Neutrophil (primary cell): ENCODE data around the gene ELL.

Experiments used
- H3K27ac ChIP-seq: fragments of 200-600 bp; sonication (generic); 2 replicates; pipeline ENCODE4 v1.5.1; 2016; ENCODE audit warnings: mild to moderate bottlenecking, moderate library complexity
- H3K27me3 ChIP-seq: fragments of 200-600 bp; sonication (generic); 2 replicates; pipeline ENCODE4 v1.6.0; 2016; ENCODE audit warnings: mild to moderate bottlenecking
- H3K36me3 ChIP-seq: fragments of 200-600 bp; sonication (generic); 2 replicates; pipeline ENCODE4 v1.5.1; 2017
- H3K4me1 ChIP-seq, 2 experiments: fragments of 200-600 bp in 1 of 2; sonication (generic) in 1 of 2; 1 replicate in 1 of 2; 2 replicates in 1 of 2; pipeline versions ENCODE4 v1.5.1 to v1.6.1; 2013 to 2016; ENCODE audit warnings: low read depth in 1 of 2, low read length in 1 of 2, mild to moderate bottlenecking in 1 of 2, moderate library complexity in 1 of 2; ENCODE audit not compliant: control insufficient read depth in 1 of 2, insufficient read depth in 1 of 2
- H3K4me3 ChIP-seq, 2 experiments: fragments of 200-600 bp in 1 of 2; sonication (generic) in 1 of 2; 1 replicate in 1 of 2; 2 replicates in 1 of 2; pipeline ENCODE4 v1.5.1; 2013 to 2016; ENCODE audit warnings: low read depth in 1 of 2, low read length in 1 of 2, mild to moderate bottlenecking in 1 of 2, moderate library complexity in 1 of 2
- H3K9me3 ChIP-seq: fragments of 200-600 bp; sonication (generic); 2 replicates; pipeline ENCODE4 v1.5.1; 2016
- TF ChIP-seq, protein P1 (sequence below): fragments of 200-600 bp; sonication (generic); IDR thresholded peaks from 2 replicates; pipeline ENCODE4 v1.5.1; 2016; ENCODE audit warnings: antibody characterized with exemption

The ELL gene

DNA sequence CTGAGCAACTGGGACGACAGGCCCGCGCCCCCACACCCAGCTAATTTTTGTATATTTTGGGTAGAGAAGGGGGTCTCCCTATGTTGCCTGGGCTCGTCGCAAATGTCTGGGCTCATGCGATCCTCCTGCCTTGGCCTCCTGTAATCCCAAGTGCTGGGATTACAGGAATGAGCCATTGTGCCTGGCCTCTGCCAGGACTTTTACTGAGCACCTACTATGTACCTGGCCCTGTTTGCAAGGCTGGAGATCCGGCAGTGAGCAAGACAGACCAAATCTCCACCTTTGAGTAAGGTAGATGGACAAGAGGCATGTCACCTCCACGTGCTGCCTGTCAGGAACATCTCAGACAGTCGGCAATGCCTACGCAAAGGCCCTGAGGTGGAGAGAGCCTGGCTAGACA lies 14.6 kb upstream of the ELL start:
- Histone ChIP-seq H3K27me3 (no peaks in the 10 kb centered on the region), H3K27ac (no peak overlapping the region), H3K36me3 (peaks cover 97% of the 10 kb centered on the region), H3K4me3 (no peak overlapping the region), H3K4me1 (peaks cover 4% of the 10 kb centered on the region in 2 experiments), H3K9me3 (no peaks in the 10 kb centered on the region)
- TF ChIP-seq, protein P1, sequence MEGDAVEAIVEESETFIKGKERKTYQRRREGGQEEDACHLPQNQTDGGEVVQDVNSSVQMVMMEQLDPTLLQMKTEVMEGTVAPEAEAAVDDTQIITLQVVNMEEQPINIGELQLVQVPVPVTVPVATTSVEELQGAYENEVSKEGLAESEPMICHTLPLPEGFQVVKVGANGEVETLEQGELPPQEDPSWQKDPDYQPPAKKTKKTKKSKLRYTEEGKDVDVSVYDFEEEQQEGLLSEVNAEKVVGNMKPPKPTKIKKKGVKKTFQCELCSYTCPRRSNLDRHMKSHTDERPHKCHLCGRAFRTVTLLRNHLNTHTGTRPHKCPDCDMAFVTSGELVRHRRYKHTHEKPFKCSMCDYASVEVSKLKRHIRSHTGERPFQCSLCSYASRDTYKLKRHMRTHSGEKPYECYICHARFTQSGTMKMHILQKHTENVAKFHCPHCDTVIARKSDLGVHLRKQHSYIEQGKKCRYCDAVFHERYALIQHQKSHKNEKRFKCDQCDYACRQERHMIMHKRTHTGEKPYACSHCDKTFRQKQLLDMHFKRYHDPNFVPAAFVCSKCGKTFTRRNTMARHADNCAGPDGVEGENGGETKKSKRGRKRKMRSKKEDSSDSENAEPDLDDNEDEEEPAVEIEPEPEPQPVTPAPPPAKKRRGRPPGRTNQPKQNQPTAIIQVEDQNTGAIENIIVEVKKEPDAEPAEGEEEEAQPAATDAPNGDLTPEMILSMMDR: no peak

DNA sequence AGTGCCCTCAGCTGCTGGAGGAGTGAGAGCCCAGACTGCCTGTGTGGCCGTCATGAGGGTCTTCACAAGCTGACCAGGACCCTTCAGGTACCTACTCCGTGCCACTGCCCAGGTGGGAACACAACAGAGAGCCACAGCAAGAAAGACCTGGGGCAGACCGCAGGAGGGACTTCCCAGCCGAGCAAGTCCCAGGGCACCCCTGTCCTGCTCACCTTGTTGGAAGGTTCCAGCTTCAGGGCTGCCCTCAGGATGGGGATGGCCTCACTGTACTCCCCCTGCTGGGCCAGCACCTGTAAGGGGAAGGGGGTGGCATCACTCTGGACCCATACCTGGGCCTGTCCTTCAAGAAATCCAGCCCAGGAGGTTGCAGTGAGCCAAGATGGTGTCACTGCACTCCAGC lies 11.2 kb upstream of the ELL start:
- H3K36me3 ChIP-seq: peaks cover 80% of the 10 kb centered on the region
- no peaks in the 10 kb centered on the region for H3K27me3 ChIP-seq
- no peaks in the 10 kb centered on the region for H3K9me3 ChIP-seq
- no peaks in the 10 kb centered on the region for H3K4me1 ChIP-seq
- H3K27ac ChIP-seq: no peak overlapping the region
- TF ChIP-seq, protein P1: no peak
- H3K4me3 ChIP-seq: no peak overlapping the region

DNA sequence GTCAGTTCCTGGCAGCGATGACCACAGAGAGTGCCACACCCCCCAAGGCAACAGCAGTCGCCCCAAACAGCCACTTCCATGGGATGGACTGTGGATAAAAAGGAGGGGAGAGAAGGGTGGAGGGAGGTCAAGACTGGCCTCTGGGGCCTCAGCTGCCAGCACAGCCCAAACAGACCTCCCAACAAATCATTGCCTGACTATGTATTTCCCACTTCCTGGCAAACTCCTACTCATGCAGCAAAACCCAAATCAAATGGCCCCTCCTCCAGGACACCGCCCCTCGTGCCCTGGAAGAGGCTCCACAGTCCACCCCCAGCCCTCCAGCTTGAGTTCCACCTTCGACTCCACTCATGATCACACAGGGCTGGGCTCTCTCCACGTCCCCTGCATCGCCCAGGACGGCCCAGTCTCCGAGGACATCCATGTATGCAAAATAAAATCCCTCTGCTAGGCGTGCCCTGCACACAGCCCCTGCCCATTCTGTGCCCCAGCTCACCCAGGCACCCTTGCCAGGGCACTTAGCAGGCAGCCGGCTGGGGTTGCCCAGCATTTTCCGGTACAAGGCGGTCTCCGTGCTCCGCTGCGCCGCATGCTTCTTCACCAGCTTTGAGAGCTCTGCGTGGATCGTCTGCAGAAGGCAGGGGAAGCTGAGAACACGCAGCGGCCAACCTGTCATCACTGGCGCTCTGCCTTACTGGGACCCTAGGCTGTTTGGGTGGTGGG lies 10.5 kb upstream of the ELL start:
- Histone ChIP-seq H3K4me3 (no peak overlapping the region), H3K9me3 (no peaks in the 10 kb centered on the region), H3K27ac (no peak overlapping the region), H3K27me3 (no peaks in the 10 kb centered on the region), H3K36me3 (peaks cover 73% of the 10 kb centered on the region), H3K4me1 (no peaks in the 10 kb centered on the region)
- TF ChIP-seq, protein P1: no peak

DNA sequence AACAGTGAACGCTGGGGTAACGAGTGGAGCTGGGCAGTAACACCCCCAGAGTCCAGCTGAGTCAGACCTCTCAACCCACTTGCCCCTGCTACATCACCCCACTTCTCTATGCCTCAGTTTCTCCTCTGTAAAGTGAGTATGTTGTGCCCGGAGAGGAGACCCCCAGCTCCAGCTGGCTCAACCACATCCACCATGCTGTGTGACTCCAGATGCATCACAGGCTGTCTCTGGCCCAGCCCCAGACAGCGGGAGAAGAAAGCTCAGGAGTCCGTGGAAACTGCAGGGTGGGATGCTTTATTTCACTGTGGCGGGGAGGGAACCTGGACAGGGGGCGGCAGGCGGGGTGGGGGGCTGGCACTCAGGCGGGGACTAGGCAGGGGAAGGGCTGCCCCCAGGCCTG lies 9.6 kb upstream of the ELL start:
- Histone ChIP-seq H3K4me1 (no peaks in the 10 kb centered on the region), H3K27ac (no peak overlapping the region), H3K27me3 (no peaks in the 10 kb centered on the region), H3K9me3 (no peaks in the 10 kb centered on the region), H3K36me3 (peaks cover 65% of the 10 kb centered on the region), H3K4me3 (no peak overlapping the region)
- TF ChIP-seq, protein P1: no peak

DNA sequence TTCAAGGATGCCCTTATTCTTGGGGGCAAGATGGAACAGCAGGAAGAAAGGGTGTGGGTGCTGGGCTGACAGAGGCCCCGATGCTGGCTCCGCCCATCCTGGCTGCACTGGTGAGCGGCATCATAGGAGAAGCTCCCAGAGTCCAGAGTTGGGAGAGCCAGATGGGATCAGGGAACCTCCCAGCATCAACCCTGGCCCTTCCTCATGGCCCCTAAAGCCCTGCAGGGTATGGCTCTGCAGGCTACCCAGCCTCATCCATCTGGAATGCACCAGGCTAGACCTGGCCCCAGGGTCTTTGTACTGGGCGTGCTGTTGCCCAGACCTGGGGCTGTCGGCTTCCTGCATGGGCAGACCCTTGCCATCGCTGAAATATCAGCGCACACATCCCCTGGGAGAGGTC lies 7.9 kb upstream of the ELL start:
- H3K4me3 ChIP-seq: no peak overlapping the region
- H3K27ac ChIP-seq: no peak overlapping the region
- peaks cover 0 to 3% of the 10 kb centered on the region in 2 experiments for H3K4me1 ChIP-seq
- TF ChIP-seq, protein P1: no peak
- H3K36me3 ChIP-seq: peaks cover 48% of the 10 kb centered on the region
- H3K27me3 ChIP-seq: no peaks in the 10 kb centered on the region
- no peaks in the 10 kb centered on the region for H3K9me3 ChIP-seq
